Esophagus squamous epithelium (tissue), 5 donors: ENCODE data around the gene DHRS7. TPM values are rescaled to one million over a fixed set of nuclear protein-coding genes. Genes with fewer than 3 reads are reported as not detected.

Experiments
- DNase-seq: peaks from one replicate; lab custom pipeline; 2025; lab: John Stamatoyannopoulos, UW
- H3K27ac ChIP-seq, 4 donors: fragments of 200-600 bp; sonication (generic); one replicate each; pipeline ENCODE4 v1.5.1; 2016 to 2019; ENCODE audit warnings: mild to moderate bottlenecking in 1 of 4
- H3K27me3 ChIP-seq, 4 donors: fragments of 200-600 bp; sonication (generic); 1 replicate in 3 of 4; 2 replicates in 1 of 4; pipeline versions ENCODE4 v1.5.1 to v1.6.0; 2017 to 2021; ENCODE audit warnings: antibody characterized with exemption in 1 of 4
- H3K36me3 ChIP-seq, 3 donors: fragments of 200-600 bp; sonication (generic); one replicate each; pipeline ENCODE4 v1.5.1; 2016 to 2019
- H3K4me1 ChIP-seq, 3 donors: fragments of 200-600 bp; sonication (generic); one replicate each; pipeline ENCODE4 v1.5.1; 2017 to 2019
- H3K4me3 ChIP-seq, 4 donors: fragments of 200-600 bp; sonication (generic); 1 replicate in 3 of 4; 2 replicates in 1 of 4; pipeline ENCODE4 v1.5.1; 2016 to 2019; ENCODE audit warnings: mild to moderate bottlenecking in 2 of 4, moderate library complexity in 1 of 4
- H3K9me3 ChIP-seq, 3 donors: fragments of 200-600 bp; sonication (generic); one replicate each; pipeline ENCODE4 v1.5.1; 2016 to 2019
- CTCF ChIP-seq, 6 experiments: fragments of 450-650 bp in 4 of 6; fragments of 200-600 bp in 2 of 6; sonication (generic) in 2 of 6; IDR thresholded peaks; one replicate each; pipeline ENCODE4 v1.5.1; 2016 to 2019; ENCODE audit warnings: antibody characterized with exemption in 6 of 6, mild to moderate bottlenecking in 4 of 6, moderate library complexity in 4 of 6
- POLR2A ChIP-seq, 4 donors: fragments of 450-650 bp; IDR thresholded peaks; one replicate each; pipeline ENCODE4 v1.6.1; 2017; ENCODE audit warnings: antibody characterized with exemption in 4 of 4, mild to moderate bottlenecking in 4 of 4, moderate library complexity in 3 of 4
- WGBS, 2 donors: methylation state at CpG; one replicate each; pipeline ENCODE4 v1.1.5; 2018; 5-methylcytosine and 5-hydroxymethylcytosine counted together
- intact Hi-C: fragments of 100-400 bp; cut with DNase I; formaldehyde crosslinking; loops from one replicate; pipeline ENCODE4 v1.15.0; 2022
- total RNA-seq, 4 donors: library from RNA; depleted of rRNA; stranded (reverse); fragments of >200 nt; gene quantifications; one replicate each; pipeline ENCODE4 v1.1.0, GENCODE V29; 2016
- donor health status: DM: yes; HTN: yes; CAD: no.

DHRS7 gene
- total RNA-seq, 4 donors from 2014 or later: 43.1 to 82.0 (median 60.1) TPM

- Histone ChIP-seq H3K9me3 (peaks cover 0 to 12% (median 0%) of the 10 kb centered on the region in 3 donors), H3K27me3 (peaks cover 0 to 7% (median 0%) of the 10 kb centered on the region in 4 donors), H3K36me3 (no peaks in the 10 kb centered on the region), H3K27ac (no peak overlapping the region), H3K4me1 (no peaks in the 10 kb centered on the region), H3K4me3 (no peak overlapping the region)
- DNase-seq: no peak
- intact Hi-C loops: no loop called here
- TF ChIP-seq POLR2A (IDR thresholded peaks at IDR 0.05): no peak
- no peak for TF ChIP-seq CTCF (IDR thresholded peaks at IDR 0.05)
- 23% methylated on average over 2 of the region's 2 CpGs for WGBS, 2 donors
Observed at GRCh38 chr14:60196291-60196690, 31.1 kb upstream of the DHRS7 start.

- Histone ChIP-seq H3K27me3 (peaks cover 0 to 7% (median 0%) of the 10 kb centered on the region in 4 donors), H3K4me1 (no peaks in the 10 kb centered on the region), H3K27ac (no peak overlapping the region), H3K9me3 (peaks cover 0 to 12% (median 0%) of the 10 kb centered on the region in 3 donors), H3K36me3 (no peaks in the 10 kb centered on the region), H3K4me3 (no peak overlapping the region)
- DNase-seq: no peak
- WGBS, 2 donors: 93% methylated on average over 5 of the region's 5 CpGs
- no peak for TF ChIP-seq POLR2A (IDR thresholded peaks at IDR 0.05)
- TF ChIP-seq CTCF (IDR thresholded peaks at IDR 0.05): no peak
- intact Hi-C loops: no loop called here
Observed at GRCh38 chr14:60195179-60195810, 30.1 kb upstream of the DHRS7 start.

GRCh38 chr14:60189923-60190840 lies 25.0 kb upstream of the DHRS7 start:
- intact Hi-C loops: loop anchor here (5.0 kb wide), 2 partner anchors 128 to 223 kb away; no protein-coding TSS in a partner anchor
- no peaks in the 10 kb centered on the region for H3K4me1 ChIP-seq
- no peak for TF ChIP-seq CTCF (IDR thresholded peaks at IDR 0.05)
- TF ChIP-seq POLR2A (IDR thresholded peaks at IDR 0.05): no peak

GRCh38 chr14:60188696-60189095 lies 23.5 kb upstream of the DHRS7 start:
- peaks cover 0 to under 1% (median 0%) of the 10 kb centered on the region in 4 donors for H3K27me3 ChIP-seq
- DNase-seq: no peak
- no peaks in the 10 kb centered on the region for H3K9me3 ChIP-seq
- H3K27ac ChIP-seq: no peak overlapping the region
- H3K4me3 ChIP-seq: no peak overlapping the region
- H3K36me3 ChIP-seq: no peaks in the 10 kb centered on the region
- intact Hi-C loops: loop anchor here (5.0 kb wide), 2 partner anchors 126 to 221 kb away; no protein-coding TSS in a partner anchor
- TF ChIP-seq CTCF (IDR thresholded peaks at IDR 0.05) (no peak), POLR2A (IDR thresholded peaks at IDR 0.05) (no peak)
- H3K4me1 ChIP-seq: peaks cover 0 to 6% (median 5%) of the 10 kb centered on the region in 3 donors
- WGBS, 2 donors: 62 to 71% methylated on average over 1 of the region's 1 CpG

More at GRCh38 chr14:60189923-60190840, 25.0 kb upstream of the DHRS7 start:
- H3K9me3 ChIP-seq: no peaks in the 10 kb centered on the region
- no peak overlapping the region for H3K4me3 ChIP-seq
- H3K27me3 ChIP-seq: peaks cover 0 to 3% (median 0%) of the 10 kb centered on the region in 4 donors
- WGBS, 2 donors: 70 to 76% methylated on average over 4 of the region's 4 CpGs
- H3K27ac ChIP-seq: no peak overlapping the region
- H3K36me3 ChIP-seq: no peaks in the 10 kb centered on the region
- DNase-seq: no peak
